Nephron (organoid): ENCODE results near the gene ASXL1.
A peak's percentile ranks its signal among the peaks of the same experiment; 100 is the strongest.

Source experiments
- H3K27ac Mint-ChIP-seq, 3 experiments: 2 replicates each; pipeline ENCODE4 v1.8.0; 2020; ENCODE audit warnings: mixed read lengths in 3 of 3, mild to moderate bottlenecking in 2 of 3, moderate library complexity in 1 of 3
- H3K27me3 Mint-ChIP-seq: 2 replicates; pipeline ENCODE4 v1.8.0; 2021; ENCODE audit warnings: low read depth, mild to moderate bottlenecking, moderate library complexity, mixed read lengths
- H3K36me3 Mint-ChIP-seq: 2 replicates; pipeline ENCODE4 v1.8.0; 2020; ENCODE audit warnings: low read depth, mixed read lengths
- H3K4me1 Mint-ChIP-seq: 2 replicates; pipeline ENCODE4 v1.8.0; 2020; ENCODE audit warnings: mixed read lengths
- H3K4me3 Mint-ChIP-seq, 3 experiments: 2 replicates each; pipeline ENCODE4 v1.8.0; 2020; ENCODE audit warnings: mild to moderate bottlenecking in 3 of 3, mixed read lengths in 3 of 3, moderate library complexity in 2 of 3
- H3K9me3 Mint-ChIP-seq: 2 replicates; pipeline ENCODE4 v1.8.0; 2020; ENCODE audit warnings: mixed read lengths
- TF ChIP-seq, protein P1 (sequence below), 3 experiments: fragments of 200-600 bp; sonication (generic); IDR thresholded peaks; one replicate each; pipeline ENCODE4 v1.5.0; 2021; ENCODE audit warnings: antibody characterized with exemption in 3 of 3; ENCODE audit not compliant: unreplicated experiment in 3 of 3

The ASXL1 gene

DNA sequence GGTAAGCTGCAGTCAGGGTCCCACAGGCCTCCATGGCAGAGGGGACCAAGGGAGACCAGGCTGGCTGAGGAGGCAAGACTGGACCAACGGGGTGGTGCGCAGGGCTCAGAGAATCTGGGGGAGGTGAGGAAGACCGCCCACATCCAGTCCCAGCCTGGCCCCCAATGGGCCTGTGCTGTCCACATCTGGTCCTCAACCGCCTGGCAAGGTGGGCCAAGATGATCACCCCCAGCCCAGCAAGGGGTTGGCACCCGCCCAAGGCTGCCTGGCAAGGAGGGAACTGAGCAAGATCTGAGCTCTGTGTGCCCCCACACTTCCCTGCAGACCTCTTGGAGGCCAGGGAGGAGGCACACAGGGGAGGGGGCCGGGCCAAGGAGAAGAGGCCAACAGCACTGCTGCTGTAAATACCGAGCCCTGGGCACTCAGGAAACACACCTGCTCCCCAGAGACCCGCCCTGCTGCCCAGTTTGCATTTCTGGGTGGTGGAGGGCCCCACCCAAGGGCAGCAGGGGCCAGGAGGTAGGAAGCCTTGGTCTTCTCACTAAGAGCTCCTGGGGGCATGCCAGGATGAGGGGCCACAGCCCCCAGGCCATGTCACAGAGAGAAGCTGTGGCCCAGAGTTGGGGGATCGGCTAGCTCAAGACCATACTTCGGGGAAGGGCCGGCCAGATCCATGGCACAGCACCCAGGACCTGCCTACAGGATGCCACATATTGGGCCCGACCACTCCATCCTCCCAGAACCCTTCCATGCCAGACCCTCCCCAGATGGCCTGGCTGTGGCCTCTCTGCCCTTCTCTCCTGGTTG lies 109.6 kb downstream of the ASXL1 start:
- Mint-ChIP-seq H3K27me3 (no peaks in the 10 kb centered on the region), H3K4me3 (no peak overlapping the region), H3K27ac (peak overlapping the region in 2 of 3 experiments; percentile 39 to 56), H3K36me3 (peaks cover 12% of the 10 kb centered on the region), H3K9me3 (no peaks in the 10 kb centered on the region), H3K4me1 (peaks cover 35% of the 10 kb centered on the region)
- TF ChIP-seq, protein P1, sequence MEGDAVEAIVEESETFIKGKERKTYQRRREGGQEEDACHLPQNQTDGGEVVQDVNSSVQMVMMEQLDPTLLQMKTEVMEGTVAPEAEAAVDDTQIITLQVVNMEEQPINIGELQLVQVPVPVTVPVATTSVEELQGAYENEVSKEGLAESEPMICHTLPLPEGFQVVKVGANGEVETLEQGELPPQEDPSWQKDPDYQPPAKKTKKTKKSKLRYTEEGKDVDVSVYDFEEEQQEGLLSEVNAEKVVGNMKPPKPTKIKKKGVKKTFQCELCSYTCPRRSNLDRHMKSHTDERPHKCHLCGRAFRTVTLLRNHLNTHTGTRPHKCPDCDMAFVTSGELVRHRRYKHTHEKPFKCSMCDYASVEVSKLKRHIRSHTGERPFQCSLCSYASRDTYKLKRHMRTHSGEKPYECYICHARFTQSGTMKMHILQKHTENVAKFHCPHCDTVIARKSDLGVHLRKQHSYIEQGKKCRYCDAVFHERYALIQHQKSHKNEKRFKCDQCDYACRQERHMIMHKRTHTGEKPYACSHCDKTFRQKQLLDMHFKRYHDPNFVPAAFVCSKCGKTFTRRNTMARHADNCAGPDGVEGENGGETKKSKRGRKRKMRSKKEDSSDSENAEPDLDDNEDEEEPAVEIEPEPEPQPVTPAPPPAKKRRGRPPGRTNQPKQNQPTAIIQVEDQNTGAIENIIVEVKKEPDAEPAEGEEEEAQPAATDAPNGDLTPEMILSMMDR (IDR thresholded peaks at IDR 0.05; ENCODE audit: unreplicated experiment in 3 of 3): no peak

GRCh38 chr20:32468313-32468640 lies 110.1 kb downstream of the ASXL1 start:
- Mint-ChIP-seq H3K4me1 (peaks cover 35% of the 10 kb centered on the region), H3K4me3 (no peak overlapping the region), H3K27ac (peak overlapping the region in 1 of 3 experiments; percentile 39), H3K27me3 (no peaks in the 10 kb centered on the region), H3K9me3 (no peaks in the 10 kb centered on the region), H3K36me3 (peaks cover 12% of the 10 kb centered on the region)
- TF ChIP-seq, protein P1 (IDR thresholded peaks at IDR 0.05; ENCODE audit: unreplicated experiment in 3 of 3): no peak

DNA sequence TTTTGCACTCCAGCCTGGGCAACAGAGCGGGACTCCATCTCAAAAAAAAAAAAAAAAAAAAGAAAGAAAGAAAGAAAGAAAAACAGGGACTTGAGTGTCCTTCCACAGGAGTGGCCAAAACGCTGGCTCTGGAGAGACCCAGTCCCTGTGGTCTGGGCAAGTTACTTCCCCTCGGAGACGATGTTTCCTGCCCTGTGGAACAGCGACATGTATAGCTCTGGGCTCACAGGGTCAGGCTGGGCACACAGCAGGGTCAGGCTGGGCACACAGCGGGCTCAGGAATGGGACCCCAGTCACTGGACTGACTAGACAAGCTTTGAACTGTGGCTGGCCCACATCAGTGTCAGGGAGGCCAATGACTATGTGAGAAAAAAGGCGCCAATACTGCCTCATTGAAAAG lies 110.7 kb downstream of the ASXL1 start:
- peaks cover 16% of the 10 kb centered on the region for H3K36me3 Mint-ChIP-seq

DNA sequence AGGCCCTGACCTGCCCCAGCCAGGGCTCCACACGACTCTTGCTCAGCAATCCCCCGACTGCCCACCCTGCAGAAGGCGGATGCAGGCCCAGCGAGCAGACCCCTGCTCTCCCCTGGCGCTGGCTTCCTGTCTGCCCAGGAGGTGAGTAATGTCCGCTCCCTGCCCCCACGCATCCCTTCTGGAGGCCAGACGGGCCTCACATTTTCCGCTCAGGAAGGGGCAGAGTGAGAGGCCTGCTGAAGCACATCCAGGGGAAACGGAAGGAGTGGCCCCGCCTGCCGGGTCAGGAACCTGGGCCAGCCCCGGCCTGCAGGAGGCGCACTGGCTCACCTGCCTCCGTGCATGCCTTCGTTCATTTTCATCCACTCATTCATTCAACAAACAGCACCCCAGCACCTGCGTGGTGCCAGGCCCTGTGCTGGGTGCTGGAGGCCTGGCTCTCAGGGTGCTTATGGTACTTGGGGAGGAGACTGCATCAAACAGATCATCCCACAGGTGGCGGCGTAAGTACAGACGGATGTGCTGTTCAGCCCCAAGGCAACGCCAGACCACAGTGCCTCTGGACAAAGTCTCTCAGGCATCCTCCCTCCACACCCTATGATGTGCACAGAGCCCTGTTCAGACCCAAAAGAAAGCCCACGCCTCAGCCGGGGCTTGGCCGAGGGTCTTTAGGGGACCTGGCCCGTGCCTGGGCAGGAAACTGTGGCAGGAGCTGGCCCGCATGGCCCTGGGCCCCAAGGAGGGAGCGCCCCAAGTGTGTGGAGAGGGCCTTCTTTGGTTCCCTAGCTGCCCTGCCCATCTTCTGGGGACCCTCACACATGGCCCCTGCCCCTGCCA lies 112.1 kb downstream of the ASXL1 start:
- peak overlapping the region; percentile 96 to 98 (median 97) for H3K27ac Mint-ChIP-seq

More for the DNA sequence above, 110.7 kb downstream of the ASXL1 start:
- no peaks in the 10 kb centered on the region for H3K9me3 Mint-ChIP-seq
- TF ChIP-seq, protein P1 (IDR thresholded peaks at IDR 0.05; ENCODE audit: unreplicated experiment in 3 of 3): no peak
- H3K4me1 Mint-ChIP-seq: peaks cover 41% of the 10 kb centered on the region
- no peaks in the 10 kb centered on the region for H3K27me3 Mint-ChIP-seq
- no peak overlapping the region for H3K4me3 Mint-ChIP-seq
- peak overlapping the region; percentile 82 to 98 (median 96) for H3K27ac Mint-ChIP-seq

GRCh38 chr20:32470940-32471339 lies 112.8 kb downstream of the ASXL1 start:
- Mint-ChIP-seq H3K27ac (peak overlapping the region; percentile 87 to 98 (median 96)), H3K36me3 (peaks cover 16% of the 10 kb centered on the region), H3K9me3 (no peaks in the 10 kb centered on the region), H3K4me1 (peaks cover 45% of the 10 kb centered on the region), H3K4me3 (no peak overlapping the region), H3K27me3 (no peaks in the 10 kb centered on the region)
- TF ChIP-seq, protein P1 (IDR thresholded peaks at IDR 0.05; ENCODE audit: unreplicated experiment in 3 of 3): no peak

More for the DNA sequence above, 112.1 kb downstream of the ASXL1 start:
- no peaks in the 10 kb centered on the region for H3K27me3 Mint-ChIP-seq
- H3K4me1 Mint-ChIP-seq: peaks cover 41% of the 10 kb centered on the region
- H3K9me3 Mint-ChIP-seq: no peaks in the 10 kb centered on the region
- TF ChIP-seq, protein P1 (IDR thresholded peaks at IDR 0.05; ENCODE audit: unreplicated experiment in 3 of 3): peak; percentile 49 to 57 (median 51)
- H3K36me3 Mint-ChIP-seq: peaks cover 16% of the 10 kb centered on the region
- peak overlapping the region; percentile 45 to 73 (median 58) for H3K4me3 Mint-ChIP-seq
